HL-60 (cell line): ENCODE measurements around the gene CHAD.
A peak's percentile ranks its signal among the peaks of the same experiment; 100 is the strongest.

Source experiments
- POLR2AphosphoS5 ChIP-seq: IDR thresholded peaks from 2 replicates; pipeline ENCODE4 v1.6.1; 2012; ENCODE audit warnings: low read depth
- SPI1 ChIP-seq: IDR thresholded peaks from 2 replicates; pipeline ENCODE4 v1.6.1; 2012; ENCODE audit warnings: low read depth, mild to moderate bottlenecking, borderline replicate concordance
- TF ChIP-seq, protein P1 (sequence below): IDR thresholded peaks from one replicate; pipeline ENCODE4 v1.5.1; 2011; ENCODE audit warnings: low read length, control low read depth, inconsistent platforms; ENCODE audit not compliant: insufficient read depth

DNA sequence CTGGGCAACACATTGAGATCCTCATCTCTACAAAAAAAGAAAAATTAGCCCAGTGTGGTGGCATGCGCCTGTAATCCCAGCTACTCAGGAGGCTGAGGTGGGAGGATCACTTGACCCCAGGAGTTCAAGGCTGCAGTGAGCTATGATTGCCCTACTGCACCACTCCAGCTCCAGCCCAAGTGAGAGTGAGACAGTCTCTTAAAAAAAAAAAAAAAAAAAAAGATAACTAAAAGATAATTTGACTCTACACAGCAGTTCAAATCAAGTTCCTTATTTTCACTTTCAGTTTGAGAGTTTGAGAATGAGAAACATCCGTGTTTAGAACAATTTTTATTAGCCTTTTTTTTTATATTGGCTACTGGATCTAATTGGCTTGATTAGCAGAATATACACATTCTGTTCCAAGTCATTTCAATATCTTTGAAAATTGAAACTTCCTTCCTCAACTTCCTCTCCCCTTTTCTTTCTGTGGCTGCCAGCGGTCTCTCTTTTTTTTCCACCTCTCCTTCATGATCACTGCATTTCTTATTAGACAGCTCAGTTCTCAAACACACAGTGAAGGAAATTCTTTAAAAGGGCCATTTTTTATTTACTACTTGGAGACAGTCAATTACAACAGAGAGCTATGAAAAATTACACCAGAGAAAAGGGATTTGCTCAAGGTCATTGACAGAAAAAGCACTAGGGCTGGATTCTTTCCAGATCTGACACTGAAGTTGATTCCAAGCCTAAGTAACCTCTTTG lies 47.2 kb downstream of the CHAD start:
- TF ChIP-seq POLR2AphosphoS5 (no peak), SPI1 (peak; percentile 34; the same call in 1 of the 2 replicates)
- TF ChIP-seq, protein P1, sequence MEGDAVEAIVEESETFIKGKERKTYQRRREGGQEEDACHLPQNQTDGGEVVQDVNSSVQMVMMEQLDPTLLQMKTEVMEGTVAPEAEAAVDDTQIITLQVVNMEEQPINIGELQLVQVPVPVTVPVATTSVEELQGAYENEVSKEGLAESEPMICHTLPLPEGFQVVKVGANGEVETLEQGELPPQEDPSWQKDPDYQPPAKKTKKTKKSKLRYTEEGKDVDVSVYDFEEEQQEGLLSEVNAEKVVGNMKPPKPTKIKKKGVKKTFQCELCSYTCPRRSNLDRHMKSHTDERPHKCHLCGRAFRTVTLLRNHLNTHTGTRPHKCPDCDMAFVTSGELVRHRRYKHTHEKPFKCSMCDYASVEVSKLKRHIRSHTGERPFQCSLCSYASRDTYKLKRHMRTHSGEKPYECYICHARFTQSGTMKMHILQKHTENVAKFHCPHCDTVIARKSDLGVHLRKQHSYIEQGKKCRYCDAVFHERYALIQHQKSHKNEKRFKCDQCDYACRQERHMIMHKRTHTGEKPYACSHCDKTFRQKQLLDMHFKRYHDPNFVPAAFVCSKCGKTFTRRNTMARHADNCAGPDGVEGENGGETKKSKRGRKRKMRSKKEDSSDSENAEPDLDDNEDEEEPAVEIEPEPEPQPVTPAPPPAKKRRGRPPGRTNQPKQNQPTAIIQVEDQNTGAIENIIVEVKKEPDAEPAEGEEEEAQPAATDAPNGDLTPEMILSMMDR: no peak
